IPS-NIHi7 (cell line): ENCODE data around the gene HSPG2.
A peak's percentile ranks its signal among the peaks of the same experiment; 100 is the strongest.
"Not testable (repeated sequence)": the region's sequence is repeated elsewhere in the genome, so short reads cannot be mapped to it uniquely, and the experiment has no call there.

ENCODE experiments used
- DNase-seq: peaks from one replicate; pipeline ENCODE4 v3.0.0; 2012; ENCODE audit warnings: mixed read lengths; ENCODE audit errors: extremely low spot score

HSPG2 gene

DNA sequence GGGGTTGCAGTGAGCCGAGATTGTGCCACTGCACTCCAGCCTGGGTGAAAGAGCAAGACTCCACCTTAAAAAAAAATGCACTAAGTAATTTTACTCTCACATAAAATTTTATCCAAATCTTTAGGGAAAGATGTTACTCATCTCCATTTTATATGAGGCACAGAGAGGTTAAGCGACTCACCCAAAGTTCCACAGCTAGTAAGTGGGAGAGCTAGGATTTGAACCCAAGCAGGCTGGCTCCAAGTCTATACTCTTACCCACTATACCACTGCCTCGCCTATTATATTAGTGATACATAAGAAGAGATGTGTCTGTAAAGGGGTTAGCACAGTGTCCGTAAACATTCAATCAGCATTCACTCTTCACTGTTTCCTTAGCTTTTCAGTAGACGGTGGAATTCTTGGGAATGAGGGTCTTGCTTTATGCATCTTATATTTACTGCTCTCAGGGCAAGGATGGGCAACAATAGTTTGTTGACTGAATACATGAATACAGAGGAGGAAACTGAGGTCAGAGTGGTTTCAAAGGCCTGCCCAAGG, 109.9 kb downstream of the HSPG2 start:
- no peak for DNase-seq

DNA sequence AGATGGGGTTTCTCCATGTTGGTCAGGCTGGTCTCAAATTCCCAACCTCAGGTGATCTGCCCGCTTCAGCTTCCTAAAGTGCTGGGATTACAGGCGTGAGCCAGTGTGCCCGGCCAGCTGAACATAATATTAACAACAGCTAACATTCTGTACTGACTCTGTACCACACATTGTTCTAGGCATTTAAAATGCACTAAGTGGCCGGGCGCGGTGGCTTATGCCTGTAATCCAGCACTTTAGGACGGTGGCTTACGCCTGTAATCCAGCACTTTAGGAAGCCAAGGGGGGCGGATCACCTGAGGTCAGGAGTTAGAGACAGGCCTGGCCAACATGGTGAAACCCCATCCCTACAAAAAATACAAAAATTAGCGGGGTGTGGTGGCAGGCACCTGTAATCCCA, 110.4 kb downstream of the HSPG2 start:
- DNase-seq = not testable (repeated sequence)

DNA sequence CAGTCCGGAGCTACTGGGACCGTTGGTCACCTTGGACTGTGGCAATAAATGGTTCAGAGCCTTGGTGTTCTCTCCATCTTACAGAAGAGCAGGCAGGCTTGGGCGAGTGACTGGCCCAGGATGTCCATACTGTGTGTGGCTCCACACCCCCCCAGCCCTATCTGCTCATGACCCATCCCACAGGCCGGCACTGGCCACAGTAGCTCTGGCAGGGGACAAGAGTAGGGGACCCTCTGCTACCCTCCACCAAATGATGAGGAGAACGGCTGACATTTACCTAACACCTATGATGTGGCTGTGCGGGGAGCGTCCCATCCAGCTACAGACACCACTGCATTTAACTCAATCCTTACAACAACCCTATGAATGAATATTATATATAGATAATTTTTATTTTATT, 111.7 kb downstream of the HSPG2 start:
- DNase-seq = no peak

DNA sequence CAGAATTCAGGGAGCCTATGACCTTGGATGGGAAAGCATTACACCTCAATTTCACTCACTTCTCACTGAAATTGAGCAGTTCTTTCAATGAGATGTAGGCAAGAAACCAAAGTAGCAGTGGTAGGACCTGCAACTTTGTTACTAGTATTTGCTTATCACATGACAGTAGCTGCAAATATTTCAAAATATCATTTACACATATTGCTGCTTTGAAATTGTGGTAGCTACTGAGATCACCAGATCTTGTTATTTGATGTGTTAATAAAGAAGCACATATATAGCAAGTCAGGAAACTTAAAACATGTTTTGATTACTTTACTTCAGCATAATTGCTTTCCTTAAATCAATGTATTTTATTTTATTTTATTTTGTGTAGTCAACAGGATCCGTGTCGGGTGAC, 112.2 kb downstream of the HSPG2 start:
- no peak for DNase-seq

DNA sequence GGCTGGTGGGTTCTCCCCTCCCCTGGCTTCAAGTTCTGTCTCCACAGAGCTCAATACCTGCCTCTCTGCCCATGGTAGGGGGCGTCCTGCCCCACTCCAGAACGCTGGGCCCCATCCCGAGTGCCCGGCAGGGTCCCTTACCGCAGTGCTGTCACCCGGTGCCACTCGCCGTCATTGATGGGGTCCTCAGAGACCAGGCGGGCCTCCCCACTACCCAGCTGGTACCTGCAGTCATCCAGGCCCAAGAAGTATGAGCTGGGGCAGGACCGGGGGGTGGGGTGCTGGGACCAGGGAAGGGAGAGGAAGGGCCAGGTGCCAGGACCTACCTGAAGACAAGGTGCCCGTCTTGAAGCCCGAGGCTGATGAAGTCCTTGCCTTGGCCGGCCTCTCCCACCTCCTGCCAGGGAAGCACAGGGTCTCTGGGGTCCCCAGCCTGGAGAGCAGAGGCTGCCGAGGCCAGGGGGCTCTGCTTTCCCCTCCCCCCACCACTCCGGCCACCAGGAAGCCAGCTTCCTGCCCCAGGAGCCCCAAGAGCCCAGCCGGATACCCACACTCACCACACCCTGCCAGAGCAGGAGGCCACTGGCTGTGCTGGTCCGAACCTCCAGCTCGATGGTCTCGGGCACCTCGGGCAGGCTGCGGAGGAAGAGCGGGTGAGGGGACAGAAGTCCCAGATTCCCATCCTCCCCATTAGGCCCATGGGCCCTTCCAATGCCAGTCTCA, 113.0 kb downstream of the HSPG2 start:
- no peak for DNase-seq

DNA sequence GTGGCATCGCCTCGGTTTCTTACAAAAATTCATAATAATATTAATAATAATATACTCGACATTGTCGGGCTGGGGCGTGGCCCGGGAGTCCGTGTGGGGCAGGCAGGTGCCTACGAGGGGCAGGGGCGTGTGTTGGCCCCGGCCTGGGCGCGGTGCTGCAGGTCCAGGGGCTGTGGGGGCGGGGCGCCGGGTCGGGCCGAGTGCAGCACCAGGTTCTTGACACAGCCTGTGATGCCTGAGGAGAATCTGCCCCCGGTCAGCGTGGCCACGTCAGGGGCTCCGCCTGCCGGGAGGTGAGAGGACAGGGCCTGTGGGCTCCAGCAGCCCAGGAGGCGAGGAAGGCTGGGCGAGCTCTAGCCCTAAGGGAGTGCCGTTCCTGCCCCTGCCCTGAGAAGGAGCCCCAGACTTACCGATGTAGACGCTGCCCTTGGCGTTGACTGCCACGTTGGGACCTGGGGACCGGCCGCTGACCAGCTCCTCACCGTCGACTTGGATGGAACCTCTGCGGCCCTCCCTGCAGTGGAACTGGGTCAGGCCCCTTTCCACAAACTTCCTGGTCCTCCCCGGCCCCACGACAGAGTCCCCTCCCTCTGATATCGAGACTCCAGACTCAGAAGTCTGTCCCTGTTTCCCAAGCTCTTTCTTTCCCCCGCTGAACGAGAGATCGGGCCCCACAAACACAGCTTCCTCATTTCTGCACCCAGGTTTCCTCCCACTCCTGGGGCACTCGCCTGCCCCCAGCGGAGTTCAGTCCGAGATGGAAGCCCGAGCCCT, 113.7 kb downstream of the HSPG2 start:
- no peak for DNase-seq

DNA sequence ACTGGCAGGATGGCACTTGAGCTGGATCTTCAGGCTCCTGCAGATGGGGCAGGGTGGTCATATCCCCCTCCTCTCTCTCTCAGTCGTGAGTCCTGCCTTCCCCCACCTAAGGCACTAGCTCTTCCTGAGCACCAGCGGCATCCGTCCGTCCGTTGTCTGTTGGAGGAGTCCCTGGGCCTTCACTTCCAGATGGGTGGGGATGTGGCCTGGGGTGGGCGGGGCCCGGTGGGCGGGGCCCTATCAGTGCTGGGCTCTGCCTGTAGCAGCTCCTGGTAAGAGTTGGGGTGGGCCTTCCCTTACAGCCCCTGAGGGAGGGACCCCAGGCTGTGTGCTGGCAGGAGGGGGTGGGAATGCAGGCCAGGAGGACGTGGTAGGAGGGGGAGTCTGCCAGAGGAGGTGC, 114.8 kb downstream of the HSPG2 start:
- peak; percentile 90 for DNase-seq

DNA sequence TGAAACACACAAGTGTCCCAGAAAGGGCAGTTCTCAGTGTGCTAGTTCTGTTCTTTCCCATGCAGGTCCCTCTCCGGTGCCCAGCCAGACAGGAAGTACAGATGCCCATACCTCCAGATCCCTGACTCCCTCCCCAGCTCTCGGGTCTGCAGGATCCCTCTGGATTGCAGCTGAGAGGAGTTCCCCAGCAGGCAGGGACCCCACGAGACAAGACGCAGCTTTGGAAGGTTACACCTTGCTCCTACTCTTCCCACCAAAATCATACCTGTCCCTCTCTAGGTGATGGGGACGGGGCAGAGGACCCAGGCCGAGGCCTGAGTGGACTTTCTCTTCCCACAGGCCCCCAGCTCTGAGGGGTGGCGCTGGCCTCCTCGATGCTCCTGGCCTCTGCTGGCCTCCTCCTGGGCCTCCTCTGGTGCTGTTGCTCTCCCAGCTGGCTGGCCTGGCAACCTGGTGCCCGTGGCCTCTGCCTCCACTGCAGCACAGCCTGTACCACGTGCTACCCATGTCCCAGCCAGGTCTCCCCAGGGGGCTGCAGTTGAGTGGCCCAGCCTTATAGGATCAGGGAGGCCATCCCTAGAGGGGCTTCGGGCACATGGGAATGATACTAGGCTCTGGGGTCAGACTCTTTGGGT, 115.6 kb downstream of the HSPG2 start:
- DNase-seq = peak; percentile 3

DNA sequence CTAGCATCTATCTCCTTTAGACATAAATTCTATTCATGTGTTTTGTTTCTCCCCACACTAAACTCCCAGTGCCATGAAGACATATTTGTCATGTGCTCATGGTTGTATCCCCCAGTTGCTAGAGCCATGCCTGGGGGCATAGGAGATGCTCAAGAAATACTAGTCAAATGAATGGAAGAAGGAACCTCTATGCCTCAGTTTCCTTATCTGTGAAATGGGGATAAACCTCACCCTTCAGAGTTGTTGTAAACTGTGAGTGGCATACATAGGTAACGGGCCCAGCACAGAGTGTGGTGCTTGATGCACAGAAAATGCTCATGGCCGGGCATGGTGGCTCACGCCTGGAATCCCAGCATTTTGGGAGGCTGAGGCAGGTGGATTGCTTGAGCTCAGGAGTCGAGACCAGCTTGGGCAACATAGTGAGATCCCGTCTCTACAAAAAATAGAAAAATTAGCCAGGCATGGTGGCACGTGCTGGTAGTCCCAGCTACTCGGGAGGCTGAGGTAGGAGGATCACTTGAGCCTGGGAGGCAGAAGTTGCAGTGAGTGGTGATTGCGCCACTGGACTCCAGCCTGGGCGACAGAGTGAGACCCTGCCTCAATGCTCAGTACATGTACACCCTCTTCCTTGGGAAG, 116.4 kb downstream of the HSPG2 start:
- peak; percentile 2 for DNase-seq

DNA sequence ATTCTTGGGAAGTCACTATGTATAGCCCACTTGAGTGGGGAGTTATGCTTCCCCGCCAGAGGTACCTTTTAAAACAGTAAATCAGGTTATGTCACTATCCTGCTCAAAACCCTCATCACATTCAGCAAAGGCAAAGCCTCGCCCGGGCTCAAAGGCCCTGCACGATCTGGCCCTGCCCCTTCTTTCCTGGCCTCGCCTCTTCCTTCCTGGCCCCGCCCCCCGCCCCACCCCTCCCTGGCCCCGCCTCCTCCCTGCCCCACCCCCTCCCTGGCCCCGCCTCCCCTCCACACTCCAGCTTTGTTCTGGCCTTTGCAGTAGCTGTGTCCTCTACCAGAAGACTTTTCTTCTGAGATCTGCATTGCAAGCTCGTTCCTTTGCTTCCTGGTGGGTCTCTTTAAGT, 118.5 kb downstream of the HSPG2 start:
- DNase-seq = peak; percentile 99

DNA sequence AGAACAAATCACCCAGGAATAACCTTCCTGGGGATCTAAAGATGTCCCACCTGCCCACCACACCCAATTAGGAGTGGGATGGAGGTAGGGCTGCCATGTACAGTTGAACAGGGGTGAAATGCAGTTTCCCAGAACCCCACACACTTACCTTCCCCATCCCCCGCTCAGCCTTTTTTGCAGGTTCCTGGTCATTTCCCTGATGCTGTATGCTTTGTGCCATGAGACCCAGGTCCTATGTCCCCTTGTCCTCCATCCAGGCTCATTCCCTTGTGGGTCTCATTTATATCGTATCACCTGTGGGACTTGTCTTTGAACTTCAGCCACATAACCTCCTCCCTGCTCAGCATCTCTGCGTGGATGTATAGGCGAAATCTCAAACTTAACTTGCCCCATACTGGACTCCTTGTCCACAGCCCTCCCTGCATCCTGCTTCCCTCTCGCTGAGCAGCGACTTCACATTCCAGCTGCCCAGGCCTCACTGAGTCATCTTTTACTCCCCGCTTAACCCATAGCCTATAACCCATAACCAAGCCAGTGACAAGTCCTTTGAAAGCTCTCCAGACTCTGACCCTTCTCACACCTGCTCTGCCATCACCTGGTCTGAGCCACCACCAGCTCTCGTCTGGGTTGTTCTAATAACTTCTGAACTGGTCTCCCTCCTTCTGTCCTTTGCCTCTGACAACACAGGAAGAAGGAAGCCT, 120.4 kb downstream of the HSPG2 start:
- DNase-seq = peak; percentile 9

DNA sequence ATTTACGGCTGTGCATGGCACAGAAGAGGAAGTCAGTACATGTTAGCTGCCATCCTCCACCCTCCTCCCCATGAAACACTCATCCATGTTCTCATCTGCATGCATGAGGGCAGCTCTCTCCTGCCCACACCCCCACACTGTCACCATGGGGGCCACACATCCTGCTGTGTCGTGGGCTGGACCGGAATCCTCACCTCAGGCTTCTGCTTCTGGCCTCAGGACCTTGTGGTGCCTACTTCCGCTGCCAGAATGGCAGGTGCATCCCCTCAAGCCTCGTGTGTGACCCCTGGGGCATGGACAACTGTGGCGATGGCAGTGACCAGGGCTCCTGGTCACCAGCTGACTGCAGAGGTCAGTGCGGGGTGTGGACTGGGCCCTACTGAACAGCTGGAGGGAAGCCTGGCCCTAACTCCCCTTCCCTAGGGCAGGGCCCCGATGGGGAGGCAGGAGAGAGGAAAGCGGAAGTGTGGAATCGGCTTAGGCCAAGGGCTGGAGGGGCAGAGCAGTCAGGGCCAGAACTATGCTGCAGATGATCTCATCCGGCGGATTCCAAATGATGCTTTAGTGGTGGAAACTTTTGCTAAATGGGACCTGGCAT, 121.3 kb downstream of the HSPG2 start:
- peak; percentile 5 for DNase-seq

DNA sequence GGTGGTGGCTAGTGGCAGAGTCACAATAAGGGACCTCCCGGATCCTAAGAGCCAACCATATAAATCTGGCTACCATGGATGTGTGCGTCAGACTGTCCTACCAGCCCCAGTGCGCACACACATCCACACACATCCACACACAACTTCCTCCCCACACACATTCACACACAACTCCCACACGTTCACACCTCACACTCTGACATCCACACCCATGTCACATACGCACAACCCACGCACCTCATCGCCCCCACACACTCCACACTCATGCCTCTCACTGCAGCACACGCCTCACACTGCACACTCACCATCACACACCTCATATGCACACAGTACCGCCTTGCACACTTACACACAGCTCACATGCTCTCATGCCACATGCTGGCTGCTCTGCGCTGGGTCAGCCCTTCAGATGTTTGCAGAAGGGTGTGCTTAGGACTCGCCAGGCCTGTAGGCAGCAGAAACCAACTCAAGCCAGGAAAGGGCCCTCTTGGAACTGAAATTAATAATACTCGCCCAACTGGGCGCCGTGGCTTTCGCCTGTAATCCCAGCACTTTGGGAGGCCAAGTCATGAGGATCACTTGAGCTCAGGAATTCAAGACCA, 122.0 kb downstream of the HSPG2 start:
- peak; percentile 4 for DNase-seq

DNA sequence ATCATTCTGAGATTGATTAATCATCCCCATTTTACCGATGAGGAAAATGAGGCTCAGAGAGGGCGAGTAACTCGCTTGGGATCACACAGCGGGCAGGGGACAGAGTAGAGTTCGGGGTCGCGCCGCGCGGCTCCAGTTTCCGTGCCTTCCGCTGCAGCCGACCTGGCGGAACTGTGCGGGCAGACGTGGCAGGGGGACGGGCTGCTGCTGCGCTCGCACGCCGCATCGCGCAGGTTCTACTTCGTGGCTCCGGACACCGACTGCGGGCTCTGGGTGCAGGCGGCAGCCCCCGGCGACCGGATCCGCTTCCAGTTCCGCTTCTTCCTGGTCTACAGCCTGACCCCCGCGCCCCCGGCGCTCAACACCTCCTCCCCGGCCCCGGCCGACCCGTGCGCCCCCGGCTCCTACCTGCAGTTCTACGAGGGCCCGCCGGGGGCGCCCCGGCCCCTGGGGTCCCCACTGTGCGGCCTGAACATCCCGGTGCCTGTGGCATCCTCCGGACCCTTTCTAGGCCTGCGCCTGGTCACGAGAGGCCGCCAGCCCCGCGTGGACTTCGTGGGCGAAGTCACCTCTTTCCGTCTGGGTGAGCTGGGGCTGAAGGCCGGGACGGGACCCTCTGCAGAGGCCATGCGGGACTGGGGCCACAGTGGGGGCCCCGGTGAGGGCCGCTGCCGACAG, 122.7 kb downstream of the HSPG2 start:
- peak; percentile 93 for DNase-seq

DNA sequence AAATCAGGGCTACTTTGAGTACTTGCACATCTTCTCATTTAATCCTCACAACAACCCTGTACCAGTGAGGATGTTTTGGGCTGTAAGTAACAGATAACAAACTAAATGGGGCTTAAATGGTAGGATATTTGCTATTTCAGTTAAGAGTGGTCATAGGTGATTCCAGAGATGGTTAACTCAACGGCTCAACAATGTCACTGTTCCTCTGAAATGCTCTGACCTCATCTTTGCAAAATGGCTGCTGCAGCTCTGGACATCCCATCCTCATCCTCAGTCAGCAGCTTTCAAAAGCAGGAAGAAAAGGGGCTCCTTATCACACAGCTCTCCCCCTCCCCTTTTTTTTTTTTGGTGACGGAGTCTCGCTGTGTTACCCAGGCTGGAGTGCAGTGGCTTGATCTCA, 123.6 kb downstream of the HSPG2 start:
- DNase-seq = peak; percentile 1

DNA sequence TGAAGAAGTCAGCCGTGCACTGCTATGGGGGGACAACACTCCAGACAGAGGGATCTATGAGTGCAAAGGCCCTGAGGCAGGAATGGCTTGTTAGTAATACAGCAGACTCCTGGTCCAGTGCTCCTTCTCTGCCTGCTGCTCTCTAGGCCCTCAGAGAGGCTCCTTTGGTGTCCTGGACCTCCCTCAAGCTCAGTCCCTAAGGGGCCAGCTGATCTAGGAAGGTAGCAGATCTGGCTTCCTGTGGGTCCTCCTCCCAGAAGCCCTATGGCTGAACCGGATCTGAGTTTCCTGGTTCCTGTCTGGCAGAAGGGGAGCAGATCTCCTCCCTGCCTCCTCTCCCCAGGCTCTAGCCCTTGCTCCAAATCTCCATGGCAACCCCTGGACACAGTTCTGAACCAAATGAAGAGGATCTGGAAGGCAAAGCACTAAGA, 125.2 kb downstream of the HSPG2 start, which contains the start of gene LDLRAD2:
Gene LDLRAD2 (plus strand): TSS at position 391 of the 431 bp plus-strand sequence. CDS start 187 bp downstream, outside the sequence.
- peak; percentile 20 for DNase-seq

DNA sequence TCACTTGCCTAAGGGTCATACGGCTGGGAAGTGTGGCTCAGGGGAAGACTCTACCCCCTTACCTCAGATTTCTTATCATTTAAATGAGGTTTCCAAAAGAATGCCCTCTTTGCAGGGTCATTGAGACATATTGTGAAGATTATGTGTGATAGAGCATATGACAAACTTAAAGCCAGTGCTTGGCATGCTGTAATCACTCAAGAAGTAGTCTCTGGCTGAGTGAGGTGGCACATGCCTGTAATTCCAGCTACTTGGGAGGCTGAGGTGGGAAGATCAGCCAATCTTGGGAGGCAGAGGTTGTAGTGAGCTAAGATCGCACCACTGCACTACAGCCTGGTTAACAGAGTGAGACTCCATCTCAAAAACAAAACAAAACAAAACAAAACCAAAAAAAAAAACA, 132.6 kb downstream of the HSPG2 start:
- DNase-seq = no peak

DNA sequence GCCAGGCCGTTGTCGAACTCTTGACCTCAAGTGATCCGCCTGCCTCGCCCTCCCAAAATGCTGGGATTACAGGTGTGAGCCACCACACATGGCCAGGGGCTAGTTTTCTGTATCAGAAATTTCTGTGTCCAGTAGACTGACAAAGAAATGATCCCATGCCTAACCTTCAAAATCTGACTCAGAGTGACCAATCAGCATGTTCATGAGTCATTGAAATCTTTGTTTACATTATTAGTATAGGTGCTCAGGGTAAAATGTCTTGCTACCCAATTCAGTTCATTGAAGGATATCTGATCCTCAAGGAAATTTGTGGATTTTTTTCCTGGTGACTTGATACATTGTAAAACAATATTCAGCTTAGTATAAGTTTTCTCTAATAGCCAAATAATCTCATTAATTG, 136.0 kb downstream of the HSPG2 start:
- DNase-seq = no peak

DNA sequence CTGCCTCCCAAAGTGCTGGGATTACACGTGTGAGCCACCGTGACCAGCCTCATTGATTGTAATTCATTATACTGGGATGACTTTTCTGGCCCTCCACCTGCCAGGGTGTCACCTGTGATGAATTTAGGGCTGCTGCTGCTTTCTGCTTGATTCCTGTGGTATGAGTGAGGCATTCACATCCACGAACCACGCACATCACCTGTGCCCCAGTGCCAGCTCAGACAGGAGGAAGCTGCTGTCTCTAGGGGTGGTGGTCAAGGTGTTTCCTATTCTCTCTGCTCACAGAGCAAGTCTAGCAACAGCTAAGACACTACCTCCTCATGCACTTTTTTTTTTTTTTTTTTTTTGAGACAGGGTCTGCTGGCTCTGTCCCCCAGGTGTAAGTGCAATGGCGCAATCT, 137.4 kb downstream of the HSPG2 start:
- no peak for DNase-seq

DNA sequence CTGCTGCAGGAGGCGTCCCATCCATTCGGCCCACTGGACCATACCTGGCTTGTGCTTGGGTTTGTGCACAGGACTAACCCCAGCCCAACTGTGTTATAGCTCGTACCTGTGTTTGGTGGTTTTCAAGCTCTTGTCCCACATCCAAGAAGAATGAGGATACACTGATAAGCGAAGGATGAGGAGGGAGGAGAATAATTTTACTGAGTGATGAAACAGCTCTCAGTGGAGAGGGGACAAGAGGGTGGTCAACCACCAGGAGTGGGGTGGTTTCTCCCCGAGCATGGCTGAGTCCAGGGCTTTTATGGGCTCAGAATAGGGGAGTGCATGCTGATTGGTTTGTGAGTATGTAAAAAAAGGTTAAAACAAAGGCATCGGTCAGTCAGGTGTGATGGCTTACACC, 142.0 kb downstream of the HSPG2 start:
- no peak for DNase-seq
